ENCODE results near the gene GADD45G. TPM values are rescaled to one million over a fixed set of nuclear protein-coding genes. Genes with fewer than 3 reads are reported as not detected.

GADD45G gene
- polyA plus RNA-seq, 3 donors, result 1.1 to 9.0 (median 1.3) TPM

DNA sequence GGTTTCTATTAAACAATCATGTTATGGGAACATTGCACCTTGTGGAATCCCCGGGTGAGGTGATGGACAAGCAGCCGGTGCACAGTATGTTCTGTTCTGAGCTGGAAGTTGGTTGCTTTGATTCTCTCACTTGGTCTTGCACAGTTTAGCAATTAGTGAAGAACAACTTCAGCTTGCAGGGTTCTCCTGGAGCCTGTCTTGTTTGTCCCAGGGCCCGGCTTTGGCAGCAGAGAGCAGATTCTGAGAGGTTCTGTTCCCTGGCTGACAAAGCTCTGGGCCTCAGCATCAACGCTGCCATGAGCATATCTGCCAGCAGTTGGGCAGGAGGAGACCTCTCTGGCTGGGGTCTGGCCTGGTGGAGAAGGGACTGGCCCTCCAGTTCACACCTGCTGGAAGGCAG lies 16.9 kb downstream of the GADD45G start:
- Mint-ChIP-seq H3K36me3 (no peaks in the 10 kb centered on the region), H3K4me3 (no peak overlapping the region), H3K9me3 (peaks cover 0 to 1% (median 0%) of the 10 kb centered on the region in 7 donors), H3K27ac (no peak overlapping the region), H3K27me3 (ENCODE audit: low read depth in 3 of 3) (peaks cover 12 to 17% (median 16%) of the 10 kb centered on the region in 3 donors), H3K4me1 (peaks cover 14% of the 10 kb centered on the region)
- H2AFZ ChIP-seq (ENCODE audit: insufficient read depth, low read depth, low read length, poor library complexity, severe bottlenecking), result no peak overlapping the region
- H3K36me3 ChIP-seq (replicated peaks in 1 of 2; ENCODE audit: control insufficient read depth in 1 of 2, insufficient read depth in 2 of 2, low read length in 2 of 2), result no peaks in the 10 kb centered on the region
- DNase-seq, result no peak
- peaks cover 0 to 4% of the 10 kb centered on the region in 2 donors for H3K27me3 ChIP-seq (ENCODE audit: control insufficient read depth in 2 of 2, insufficient read depth in 2 of 2, low read length in 2 of 2)
- H3K9ac ChIP-seq (ENCODE audit: insufficient read depth, low read length, poor library complexity, severe bottlenecking), result no peak overlapping the region
- H3K9me3 ChIP-seq (replicated peaks in 1 of 2; ENCODE audit: control insufficient read depth in 1 of 2, insufficient read depth in 1 of 2, low read length in 2 of 2), result no peaks in the 10 kb centered on the region
- H3K4me2 ChIP-seq (replicated peaks; ENCODE audit: extremely low read depth, low read length, poor library complexity, severe bottlenecking), result no peak overlapping the region
- no peaks in the 10 kb centered on the region for H3K79me2 ChIP-seq (ENCODE audit: insufficient read depth, low read length)
- TF ChIP-seq, protein P1, sequence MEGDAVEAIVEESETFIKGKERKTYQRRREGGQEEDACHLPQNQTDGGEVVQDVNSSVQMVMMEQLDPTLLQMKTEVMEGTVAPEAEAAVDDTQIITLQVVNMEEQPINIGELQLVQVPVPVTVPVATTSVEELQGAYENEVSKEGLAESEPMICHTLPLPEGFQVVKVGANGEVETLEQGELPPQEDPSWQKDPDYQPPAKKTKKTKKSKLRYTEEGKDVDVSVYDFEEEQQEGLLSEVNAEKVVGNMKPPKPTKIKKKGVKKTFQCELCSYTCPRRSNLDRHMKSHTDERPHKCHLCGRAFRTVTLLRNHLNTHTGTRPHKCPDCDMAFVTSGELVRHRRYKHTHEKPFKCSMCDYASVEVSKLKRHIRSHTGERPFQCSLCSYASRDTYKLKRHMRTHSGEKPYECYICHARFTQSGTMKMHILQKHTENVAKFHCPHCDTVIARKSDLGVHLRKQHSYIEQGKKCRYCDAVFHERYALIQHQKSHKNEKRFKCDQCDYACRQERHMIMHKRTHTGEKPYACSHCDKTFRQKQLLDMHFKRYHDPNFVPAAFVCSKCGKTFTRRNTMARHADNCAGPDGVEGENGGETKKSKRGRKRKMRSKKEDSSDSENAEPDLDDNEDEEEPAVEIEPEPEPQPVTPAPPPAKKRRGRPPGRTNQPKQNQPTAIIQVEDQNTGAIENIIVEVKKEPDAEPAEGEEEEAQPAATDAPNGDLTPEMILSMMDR (IDR thresholded peaks at IDR 0.05), result no peak
- no peaks in the 10 kb centered on the region for H4K20me1 ChIP-seq (ENCODE audit: insufficient read depth, low read length)
- H3K27ac ChIP-seq (ENCODE audit: low read depth in 1 of 2, low read length in 2 of 2), result no peak overlapping the region
- H3K4me3 ChIP-seq (replicated peaks in 1 of 3; ENCODE audit: low read depth in 2 of 3, low read length in 3 of 3), result no peak overlapping the region
- WGBS (ENCODE audit: insufficient coverage), result 100% methylated on average over 2 of the region's 4 CpGs
- H3K4me1 ChIP-seq (ENCODE audit: control insufficient read depth in 1 of 2, insufficient read depth in 2 of 2, low read length in 2 of 2), result peaks cover 6 to 9% of the 10 kb centered on the region in 2 donors
- intact Hi-C loops (cut with micrococcal nuclease), result no loop called here

DNA sequence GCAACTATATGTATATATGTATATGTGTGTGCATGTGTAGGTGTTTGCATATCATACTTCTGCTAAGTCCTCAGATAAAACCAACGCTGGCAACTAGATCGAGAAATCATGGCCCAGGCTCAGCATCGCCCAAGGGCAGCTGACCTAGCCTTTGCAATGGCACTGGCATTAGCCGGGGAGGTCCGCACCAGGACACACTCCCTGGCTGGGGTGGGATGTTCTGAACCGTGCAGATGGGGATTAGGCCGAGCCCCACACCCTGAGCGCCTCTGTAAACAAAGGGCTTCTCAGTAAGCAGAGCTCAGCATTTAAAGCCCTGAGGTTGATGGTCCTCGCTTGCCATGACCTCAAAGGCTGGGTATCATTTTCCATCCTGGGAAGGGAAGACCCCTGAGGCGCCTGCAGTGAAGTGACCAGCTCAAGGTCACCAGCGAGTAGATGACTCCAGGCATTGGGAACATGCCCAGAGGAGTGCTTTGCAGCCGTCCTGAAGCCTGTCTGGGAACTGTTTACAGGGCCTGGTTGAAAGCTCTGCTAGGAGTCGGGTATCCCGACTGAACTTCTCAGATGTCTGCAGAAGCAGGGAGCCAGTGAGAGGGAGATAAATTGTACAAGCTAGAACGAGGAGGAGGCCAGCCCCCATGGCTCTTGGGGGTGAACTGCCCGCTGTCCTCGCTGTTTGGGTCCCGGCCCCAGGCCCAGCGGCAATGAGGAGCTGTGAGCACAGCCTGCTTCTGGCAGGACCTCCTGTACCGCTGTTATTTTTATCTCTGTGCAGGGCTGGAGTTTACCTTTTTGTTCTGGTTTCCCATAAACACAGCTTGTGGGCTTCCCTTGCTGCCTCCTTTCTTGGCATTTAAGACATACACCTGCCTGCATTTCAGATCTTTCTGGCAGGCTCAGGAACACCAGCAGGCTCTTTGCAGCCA lies 18.4 kb downstream of the GADD45G start:
- H3K27me3 ChIP-seq (ENCODE audit: control insufficient read depth in 2 of 2, insufficient read depth in 2 of 2, low read length in 2 of 2), result peaks cover 0 to 4% of the 10 kb centered on the region in 2 donors
- H3K9me3 Mint-ChIP-seq, result peaks cover 0 to 1% (median 0%) of the 10 kb centered on the region in 7 donors
- no peak overlapping the region for H3K4me3 ChIP-seq (replicated peaks in 1 of 3; ENCODE audit: low read depth in 2 of 3, low read length in 3 of 3)
- no peak overlapping the region for H3K4me2 ChIP-seq (replicated peaks; ENCODE audit: extremely low read depth, low read length, poor library complexity, severe bottlenecking)
- intact Hi-C loops (cut with micrococcal nuclease), result no loop called here
- peaks cover 12 to 16% (median 15%) of the 10 kb centered on the region in 3 donors for H3K27me3 Mint-ChIP-seq (ENCODE audit: low read depth in 3 of 3)
- H3K79me2 ChIP-seq (ENCODE audit: insufficient read depth, low read length), result no peaks in the 10 kb centered on the region
- DNase-seq, result no peak
- WGBS (ENCODE audit: insufficient coverage), result 94% methylated on average over 18 of the region's 20 CpGs
- peaks cover 6 to 9% of the 10 kb centered on the region in 2 donors for H3K4me1 ChIP-seq (ENCODE audit: control insufficient read depth in 1 of 2, insufficient read depth in 2 of 2, low read length in 2 of 2)
- no peak overlapping the region for H3K27ac Mint-ChIP-seq
- peaks cover 14% of the 10 kb centered on the region for H3K4me1 Mint-ChIP-seq
- TF ChIP-seq, protein P1 (IDR thresholded peaks at IDR 0.05), result no peak
- H3K4me3 Mint-ChIP-seq, result no peak overlapping the region
- no peak overlapping the region for H3K9ac ChIP-seq (ENCODE audit: insufficient read depth, low read length, poor library complexity, severe bottlenecking)
- no peak overlapping the region for H2AFZ ChIP-seq (ENCODE audit: insufficient read depth, low read depth, low read length, poor library complexity, severe bottlenecking)
- H4K20me1 ChIP-seq (ENCODE audit: insufficient read depth, low read length), result no peaks in the 10 kb centered on the region
- no peaks in the 10 kb centered on the region for H3K36me3 Mint-ChIP-seq
- H3K9me3 ChIP-seq (replicated peaks in 1 of 2; ENCODE audit: control insufficient read depth in 1 of 2, insufficient read depth in 1 of 2, low read length in 2 of 2), result no peaks in the 10 kb centered on the region
- no peak overlapping the region for H3K27ac ChIP-seq (ENCODE audit: low read depth in 1 of 2, low read length in 2 of 2)
- no peaks in the 10 kb centered on the region for H3K36me3 ChIP-seq (replicated peaks in 1 of 2; ENCODE audit: control insufficient read depth in 1 of 2, insufficient read depth in 2 of 2, low read length in 2 of 2)
